HCT116 (cell line): Measurements from ENCODE around the gene E2F6. TPM values are rescaled to one million over a fixed set of nuclear protein-coding genes. Genes with fewer than 3 reads are reported as not detected.

Experiments used
- ATAC-seq: fragments of 200-7000 bp; cut with Tn5 transposase; 2 replicates; pipeline ENCODE4 v1.9.1; 2020; ENCODE audit warnings: mild to moderate bottlenecking, moderate library complexity
- BruUV-seq: library from RNA; stranded (reverse); fragments of 400-500 nt; replicated peaks from 2 replicates; lab custom pipeline; 2021; lab: Mats Ljungman, UMichigan
- CTCF ChIA-PET: fragments of 300-600 bp; sonication (Branson Sonifier 250); formaldehyde crosslinking; loops from one replicate; lab custom pipeline; 2021; ENCODE audit warnings: antibody characterized with exemption; lab: Charles Lee
- POLR2A ChIA-PET: fragments of 300-600, 350-600 bp; sonication (Branson Sonifier 250); formaldehyde crosslinking; loops from one replicate; lab custom pipeline; 2021; ENCODE audit warnings: antibody characterized with exemption; lab: Charles Lee
- RAD21 ChIA-PET, 2 experiments: fragments of 300-600 bp; sonication (Branson Sonifier 250); formaldehyde crosslinking; loops; one replicate each; lab custom pipeline; 2023; ENCODE audit warnings: low total read pairs in 2 of 2; ENCODE audit not compliant: uncharacterized antibody in 2 of 2, unreplicated experiment in 2 of 2, low non-redundant PET in 1 of 2; lab: Charles Lee
- DNase-seq: peaks from one replicate; pipeline ENCODE4 v3.0.0-alpha.2; 2010; ENCODE audit warnings: low read depth, low spot score
- H2AFZ ChIP-seq: fragments of 200-600 bp; shearing (Covaris generic), sonication (generic); 2 replicates; pipeline ENCODE4 v1.6.1; 2017; ENCODE audit warnings: low read depth, mixed run types, mixed read lengths, antibody characterized with exemption, low read length; ENCODE audit not compliant: poor library complexity, severe bottlenecking
- H3K27ac ChIP-seq: 2 replicates; pipeline ENCODE4 v1.5.1; 2012; ENCODE audit warnings: low read depth, low read length
- H3K27me3 ChIP-seq: fragments of 200-600 bp; sonication (generic); 2 replicates; pipeline ENCODE4 v1.6.1; 2016; ENCODE audit warnings: mixed run types, low read length, mixed read lengths; ENCODE audit not compliant: insufficient read depth
- H3K36me3 ChIP-seq, 2 experiments: fragments of 200-500 bp in 1 of 2; fragments of 200-600 bp in 1 of 2; sonication (Bioruptor generic) in 1 of 2; sonication (generic) in 1 of 2; 2 replicates each; pipeline versions ENCODE4 v1.5.1 to v1.6.1; 2014 to 2016; ENCODE audit warnings: low read length in 2 of 2, inconsistent platforms in 1 of 2, mixed read lengths in 1 of 2, mixed run types in 1 of 2; ENCODE audit not compliant: insufficient read depth in 2 of 2, control insufficient read depth in 1 of 2
- H3K4me1 ChIP-seq, 2 experiments: fragments of 200-600 bp in 1 of 2; sonication (generic) in 1 of 2; 2 replicates each; pipeline versions ENCODE4 v1.5.1 to v1.6.1; 2012 to 2017; ENCODE audit warnings: low read length in 2 of 2, inconsistent platforms in 1 of 2, mild to moderate bottlenecking in 1 of 2, mixed read lengths in 1 of 2, mixed run types in 1 of 2, moderate library complexity in 1 of 2; ENCODE audit not compliant: insufficient read depth in 2 of 2, control insufficient read depth in 1 of 2
- H3K4me2 ChIP-seq: fragments of 200-600 bp; sonication (generic); 2 replicates; pipeline ENCODE4 v1.6.1; 2017; ENCODE audit warnings: mixed run types, low read length, mixed read lengths
- H3K4me3 ChIP-seq, 2 experiments: fragments of 200-600 bp in 1 of 2; sonication (generic) in 1 of 2; replicated peaks in 1 of 2; 2 replicates each; pipeline ENCODE4 v1.5.1; 2011 to 2016; ENCODE audit warnings: low read length in 2 of 2, control low read depth in 1 of 2, low read depth in 1 of 2, mild to moderate bottlenecking in 1 of 2, mixed read lengths in 1 of 2, mixed run types in 1 of 2
- H3K79me2 ChIP-seq: fragments of 200-600 bp; sonication (generic); 2 replicates; pipeline ENCODE4 v1.6.1; 2017; ENCODE audit warnings: mild to moderate bottlenecking, mixed run types, low read length, moderate library complexity, mixed read lengths; ENCODE audit not compliant: insufficient read depth
- H3K9ac ChIP-seq: fragments of 200-600 bp; sonication (generic); 2 replicates; pipeline ENCODE4 v1.6.1; 2016; ENCODE audit warnings: low read length, mixed read lengths
- H3K9me2 ChIP-seq: fragments of 200-600 bp; sonication (generic), shearing (Covaris generic); 2 replicates; pipeline ENCODE4 v1.6.1; 2017; ENCODE audit warnings: mixed run types, mild to moderate bottlenecking, moderate library complexity; ENCODE audit not compliant: insufficient read depth
- H3K9me3 ChIP-seq, 2 experiments: fragments of 200-500 bp in 1 of 2; fragments of 200-600 bp in 1 of 2; sonication (Bioruptor generic) in 1 of 2; sonication (generic) in 1 of 2; 2 replicates each; pipeline ENCODE4 v1.6.1; 2014 to 2017; ENCODE audit warnings: low read length in 2 of 2, mixed read lengths in 2 of 2, inconsistent platforms in 1 of 2, low read depth in 1 of 2, mild to moderate bottlenecking in 1 of 2, mixed run types in 1 of 2, moderate library complexity in 1 of 2; ENCODE audit not compliant: control insufficient read depth in 1 of 2, insufficient read depth in 1 of 2
- H4K20me1 ChIP-seq: fragments of 200-600 bp; sonication (generic), shearing (Covaris generic); 2 replicates; pipeline ENCODE4 v1.6.1; 2017; ENCODE audit warnings: mixed run types, mild to moderate bottlenecking, moderate library complexity; ENCODE audit not compliant: insufficient read depth
- ATF3 ChIP-seq: IDR thresholded peaks from 2 replicates; pipeline ENCODE4 v1.6.1; 2012
- CBX3 ChIP-seq: IDR thresholded peaks from 2 replicates; pipeline ENCODE4 v1.6.1; 2012; ENCODE audit warnings: low read depth
- CEBPB ChIP-seq: IDR thresholded peaks from 2 replicates; pipeline ENCODE4 v1.6.1; 2012; ENCODE audit warnings: low read depth
- EGR1 ChIP-seq: IDR thresholded peaks from 2 replicates; pipeline ENCODE4 v1.6.1; 2012; ENCODE audit warnings: low read depth
- ELF1 ChIP-seq: IDR thresholded peaks from 2 replicates; pipeline ENCODE4 v1.6.1; 2012; ENCODE audit warnings: low read depth, borderline replicate concordance
- EZH2 ChIP-seq: fragments of 200-600 bp; sonication (generic); IDR thresholded peaks from 2 replicates; pipeline ENCODE4 v1.6.1; 2017; ENCODE audit warnings: antibody characterized with exemption, mixed run types
- JUND ChIP-seq: IDR thresholded peaks from 2 replicates; pipeline ENCODE4 v1.6.1; 2012
- POLR2A ChIP-seq: IDR thresholded peaks from 2 replicates; pipeline ENCODE4 v1.7.0; 2011; ENCODE audit warnings: borderline replicate concordance; ENCODE audit not compliant: insufficient read depth, insufficient read length; ENCODE audit errors: extremely low read depth
- SIN3A ChIP-seq: IDR thresholded peaks from 2 replicates; pipeline ENCODE4 v1.6.1; 2012; ENCODE audit warnings: low read depth
- SP1 ChIP-seq: IDR thresholded peaks from 2 replicates; pipeline ENCODE4 v1.6.1; 2012; ENCODE audit warnings: low read depth
- TCF7L2 ChIP-seq: IDR thresholded peaks from 2 replicates; pipeline ENCODE4 v1.7.0; 2011; ENCODE audit warnings: borderline replicate concordance, inconsistent platforms; ENCODE audit not compliant: insufficient read depth, insufficient read length; ENCODE audit errors: extremely low read depth
- ZBTB33 ChIP-seq: IDR thresholded peaks from 2 replicates; pipeline ENCODE4 v1.6.1; 2011; ENCODE audit warnings: mild to moderate bottlenecking, low read length, moderate library complexity; ENCODE audit not compliant: insufficient replicate concordance; ENCODE audit errors: extremely low read depth
- ZFX ChIP-seq: fragments of 450-650 bp; IDR thresholded peaks from 2 replicates; pipeline ENCODE4 v1.6.1; 2017
- ZNF274 ChIP-seq: fragments of 200-500 bp; sonication (Bioruptor generic); IDR thresholded peaks from 2 replicates; pipeline ENCODE4 v1.6.1; 2014; ENCODE audit warnings: mild to moderate bottlenecking, low read depth, low read length, inconsistent platforms
- intact Hi-C: fragments of 100-400 bp; cut with micrococcal nuclease; formaldehyde crosslinking; loops from 2 replicates; pipeline ENCODE4 v1.10.0; 2022
- total RNA-seq: library from RNA; stranded (reverse); gene quantifications from one replicate; pipeline ENCODE4 v1.2.1, GENCODE V29; 2021; ENCODE audit not compliant: unreplicated experiment
- TF ChIP-seq, protein P1 (sequence below), 3 experiments: fragments of 200-600 bp in 1 of 3; sonication (generic) in 1 of 3; IDR thresholded peaks in 2 of 3; conservative IDR thresholded peaks in 1 of 3; 2 replicates each; pipeline ENCODE4 v1.5.1; 2012 to 2017; ENCODE audit warnings: low read depth in 2 of 3, low read length in 2 of 3, antibody characterized with exemption in 1 of 3, borderline replicate concordance in 1 of 3, control low read depth in 1 of 3, mild to moderate bottlenecking in 1 of 3, mixed read lengths in 1 of 3, mixed run types in 1 of 3, moderate library complexity in 1 of 3; ENCODE audit not compliant: insufficient read depth in 1 of 3

Gene E2F6
- total RNA-seq, 1 experiment from 2014 or later = 22.8 TPM

GRCh38 chr2:11433822-11434221 lies 32.1 kb downstream of the E2F6 start:
- Histone ChIP-seq H3K4me1 (no peaks in the 10 kb centered on the region), H3K4me2 (no peak overlapping the region), H3K4me3 (no peak overlapping the region), H3K27me3 (no peaks in the 10 kb centered on the region), H2AFZ (no peak overlapping the region), H4K20me1 (no peaks in the 10 kb centered on the region), H3K27ac (no peak overlapping the region), H3K9ac (no peak overlapping the region), H3K9me2 (no peaks in the 10 kb centered on the region), H3K9me3 (no peaks in the 10 kb centered on the region), H3K79me2 (no peaks in the 10 kb centered on the region), H3K36me3 (0 out of 4 replicates have a peak, but pooled peaks cover 0 to 2% of the 10 kb centered on the region in 2 experiments)
- RAD21 ChIA-PET = no interaction called here
- no peak for ATAC-seq
- BruUV-seq = no TSS peak
- no peak for DNase-seq
- intact Hi-C loops = no loop called here
- POLR2A ChIA-PET = interaction anchor here (1.7 kb wide), 1 partner anchor 301 kb away, joined by 3 read pairs; no protein-coding TSS in a partner anchor
- no peak for TF ChIP-seq POLR2A
- TF ChIP-seq EZH2 = no peak
- TF ChIP-seq ATF3 = no peak
- CTCF ChIA-PET = no interaction called here

GRCh38 chr2:11430729-11431128 lies 35.2 kb downstream of the E2F6 start:
- Histone ChIP-seq H3K27ac (no peak overlapping the region), H3K27me3 (no peaks in the 10 kb centered on the region), H3K9ac (no peak overlapping the region), H4K20me1 (no peaks in the 10 kb centered on the region), H3K4me2 (no peak overlapping the region), H3K9me3 (no peaks in the 10 kb centered on the region), H3K4me1 (no peaks in the 10 kb centered on the region), H3K9me2 (no peaks in the 10 kb centered on the region), H3K79me2 (no peaks in the 10 kb centered on the region), H3K4me3 (no peak overlapping the region), H2AFZ (no peak overlapping the region), H3K36me3 (no peaks in the 10 kb centered on the region)
- no peak for ATAC-seq
- POLR2A ChIA-PET = no interaction called here
- RAD21 ChIA-PET = no interaction called here
- BruUV-seq = no TSS peak
- intact Hi-C loops = no loop called here
- DNase-seq = no peak
- CTCF ChIA-PET = no interaction called here
- no peak for TF ChIP-seq ELF1
- TF ChIP-seq ZFX = no peak
- TF ChIP-seq CBX3 = no peak
- TF ChIP-seq JUND = no peak
- TF ChIP-seq ZNF274 = no peak
- TF ChIP-seq, protein P1, sequence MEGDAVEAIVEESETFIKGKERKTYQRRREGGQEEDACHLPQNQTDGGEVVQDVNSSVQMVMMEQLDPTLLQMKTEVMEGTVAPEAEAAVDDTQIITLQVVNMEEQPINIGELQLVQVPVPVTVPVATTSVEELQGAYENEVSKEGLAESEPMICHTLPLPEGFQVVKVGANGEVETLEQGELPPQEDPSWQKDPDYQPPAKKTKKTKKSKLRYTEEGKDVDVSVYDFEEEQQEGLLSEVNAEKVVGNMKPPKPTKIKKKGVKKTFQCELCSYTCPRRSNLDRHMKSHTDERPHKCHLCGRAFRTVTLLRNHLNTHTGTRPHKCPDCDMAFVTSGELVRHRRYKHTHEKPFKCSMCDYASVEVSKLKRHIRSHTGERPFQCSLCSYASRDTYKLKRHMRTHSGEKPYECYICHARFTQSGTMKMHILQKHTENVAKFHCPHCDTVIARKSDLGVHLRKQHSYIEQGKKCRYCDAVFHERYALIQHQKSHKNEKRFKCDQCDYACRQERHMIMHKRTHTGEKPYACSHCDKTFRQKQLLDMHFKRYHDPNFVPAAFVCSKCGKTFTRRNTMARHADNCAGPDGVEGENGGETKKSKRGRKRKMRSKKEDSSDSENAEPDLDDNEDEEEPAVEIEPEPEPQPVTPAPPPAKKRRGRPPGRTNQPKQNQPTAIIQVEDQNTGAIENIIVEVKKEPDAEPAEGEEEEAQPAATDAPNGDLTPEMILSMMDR (IDR thresholded peaks at IDR 0.05 in 2 of 3, conservative IDR thresholded peaks at IDR 0.05 in 1 of 3; ENCODE audit: borderline replicate concordance in 1 of 3, insufficient read depth in 1 of 3, low read depth in 2 of 3, low read length in 2 of 3) = no peak
- no peak for TF ChIP-seq SP1
- no peak for TF ChIP-seq EGR1
- TF ChIP-seq CEBPB = no peak
- TF ChIP-seq ZBTB33 = no peak
- no peak for TF ChIP-seq SIN3A
- TF ChIP-seq TCF7L2 = no peak
